Stomach (tissue), 9 donors: Measurements from ENCODE around the gene CD300A. TPM values are rescaled to one million over a fixed set of nuclear protein-coding genes. Genes with fewer than 3 reads are reported as not detected.

Experiments
- DNase-seq, 2 donors: peaks; one replicate each; pipeline versions ENCODE4 v3.0.0 to v3.0.0-alpha.2; 2013 to 2019
- H3K27ac ChIP-seq, 5 donors: fragments of 200-600 bp in 4 of 5; sonication (generic) in 4 of 5; one replicate each; pipeline ENCODE4 v1.5.1; 2013 to 2019; ENCODE audit warnings: mild to moderate bottlenecking in 1 of 5, moderate library complexity in 1 of 5
- H3K27me3 ChIP-seq, 3 donors: fragments of 200-600 bp; sonication (generic); one replicate each; pipeline ENCODE4 v1.5.1; 2017 to 2019; ENCODE audit warnings: mixed run types in 1 of 3
- H3K36me3 ChIP-seq, 4 donors: fragments of 200-600 bp; sonication (generic); 1 replicate in 3 of 4; 2 replicates in 1 of 4; pipeline ENCODE4 v1.5.1; 2016 to 2019
- H3K4me1 ChIP-seq, 4 donors: fragments of 200-600 bp; sonication (generic); one replicate each; pipeline ENCODE4 v1.5.1; 2016 to 2019
- H3K4me3 ChIP-seq, 4 donors: fragments of 200-600 bp; sonication (generic) in 3 of 4; one replicate each; pipeline ENCODE4 v1.5.1; 2016 to 2019; ENCODE audit warnings: mild to moderate bottlenecking in 1 of 4
- H3K9me3 ChIP-seq, 4 donors: fragments of 200-600 bp; sonication (generic); one replicate each; pipeline ENCODE4 v1.5.1; 2016 to 2019
- CTCF ChIP-seq, 7 experiments: fragments of 450-650 bp in 4 of 7; fragments of 200-600 bp in 3 of 7; sonication (generic) in 3 of 7; IDR thresholded peaks; one replicate each; pipeline ENCODE4 v1.5.1; 2016 to 2019; ENCODE audit warnings: antibody characterized with exemption in 7 of 7, control low read depth in 2 of 7, mild to moderate bottlenecking in 1 of 7
- EP300 ChIP-seq: sonication (generic); formaldehyde crosslinking; IDR thresholded peaks from one replicate; pipeline ENCODE4 v1.6.1; 2017; ENCODE audit warnings: antibody characterized with exemption
- POLR2A ChIP-seq, 4 donors: fragments of 450-650 bp; IDR thresholded peaks; one replicate each; pipeline ENCODE4 v1.6.1; 2016; ENCODE audit warnings: antibody characterized with exemption in 4 of 4, control low read depth in 2 of 4, mild to moderate bottlenecking in 1 of 4, moderate library complexity in 1 of 4
- POLR2AphosphoS5 ChIP-seq, 3 donors: sonication (generic); formaldehyde crosslinking; IDR thresholded peaks; one replicate each; pipeline ENCODE4 v1.6.1; 2016; ENCODE audit warnings: antibody characterized with exemption in 3 of 3
- WGBS, 5 donors: extraction: QIAGEN DNeasy Blood & Tissue Kit in 3 of 5; methylation state at CpG; one replicate each; pipeline versions ENCODE4 v1.1.5 to v1.1.7; 2013 to 2018; 5-methylcytosine and 5-hydroxymethylcytosine counted together
- intact Hi-C: fragments of 100-400 bp; cut with DNase I; formaldehyde crosslinking; loops from one replicate; pipeline ENCODE4 v1.15.1; 2023; ENCODE audit warnings: low total_unique reads
- polyA plus RNA-seq, 3 donors: library from polyadenylated mRNA; stranded (reverse); fragments of 200-250 nt; gene quantifications; one replicate each; pipeline ENCODE4 v1.2.3, GENCODE V29; 2013
- total RNA-seq, 5 donors: library from RNA; depleted of rRNA; stranded (reverse); fragments of >200 nt; gene quantifications; one replicate each; pipeline versions ENCODE4 v1.1.0 to v1.2.3, GENCODE V29; 2014 to 2016
- donor health status: healthy with polysubstance abuse.
- donor health status: Bipolar disorder and iron deficiency.
- donor health status: healthy.

Gene CD300A
- total and polyA plus RNA-seq, 8 donors, result 1.8 to 8.0 (median 3.9) TPM; not detected in 2

- 69 to 85% (median 78%) methylated on average over 8 to 9 of the region's 9 CpGs for WGBS, 5 donors
- TF ChIP-seq POLR2AphosphoS5 (IDR thresholded peaks at IDR 0.05), result no peak
- TF ChIP-seq CTCF (IDR thresholded peaks at IDR 0.05), result no peak
- no peak for TF ChIP-seq POLR2A (IDR thresholded peaks at IDR 0.05)
- TF ChIP-seq EP300, result no peak
- no peaks in the 10 kb centered on the region for H3K36me3 ChIP-seq
- intact Hi-C loops, result no loop called here
- peaks cover 0 to 14% (median 9%) of the 10 kb centered on the region in 4 donors for H3K9me3 ChIP-seq
- H3K4me1 ChIP-seq, result no peaks in the 10 kb centered on the region
- DNase-seq, result peak in 1 of 2 donors; percentile 25
- H3K27me3 ChIP-seq, result peaks cover 0 to 3% (median 0%) of the 10 kb centered on the region in 3 donors
- H3K4me3 ChIP-seq, result no peak overlapping the region
- peak overlapping the region in 4 of 5 donors; percentile 46 to 77 (median 58) for H3K27ac ChIP-seq
These were observed 55.3 kb downstream of the CD300A start for GRCh38 chr17:74521701-74522201.

- 72 to 80% (median 79%) methylated on average over 10 of the region's 10 CpGs for WGBS, 5 donors
- no peaks in the 10 kb centered on the region for H3K36me3 ChIP-seq
- H3K27ac ChIP-seq, result peak overlapping the region in 2 of 5 donors; percentile 62 to 77
- H3K27me3 ChIP-seq, result peaks cover 0 to 3% (median 0%) of the 10 kb centered on the region in 3 donors
- H3K9me3 ChIP-seq, result peaks cover 0 to 14% (median 9%) of the 10 kb centered on the region in 4 donors
- H3K4me3 ChIP-seq, result no peak overlapping the region
- TF ChIP-seq POLR2AphosphoS5 (IDR thresholded peaks at IDR 0.05) (no peak), CTCF (IDR thresholded peaks at IDR 0.05) (no peak), POLR2A (IDR thresholded peaks at IDR 0.05) (no peak), EP300 (no peak)
- no peaks in the 10 kb centered on the region for H3K4me1 ChIP-seq
- intact Hi-C loops, result no loop called here
- DNase-seq, result peak; percentile 0 to 22
These were observed 56.1 kb downstream of the CD300A start for GRCh38 chr17:74522381-74523105.

- Histone ChIP-seq H3K4me3 (no peak overlapping the region), H3K9me3 (peaks cover 0 to 14% (median 9%) of the 10 kb centered on the region in 4 donors), H3K27ac (no peak overlapping the region), H3K4me1 (no peaks in the 10 kb centered on the region), H3K36me3 (no peaks in the 10 kb centered on the region), H3K27me3 (peaks cover 0 to 3% (median 0%) of the 10 kb centered on the region in 3 donors)
- WGBS, 5 donors, result 67 to 93% (median 91%) methylated on average over 3 of the region's 3 CpGs
- no peak for DNase-seq
- TF ChIP-seq EP300, result no peak
- no peak for TF ChIP-seq POLR2A (IDR thresholded peaks at IDR 0.05)
- TF ChIP-seq CTCF (IDR thresholded peaks at IDR 0.05), result no peak
- no peak for TF ChIP-seq POLR2AphosphoS5 (IDR thresholded peaks at IDR 0.05)
- intact Hi-C loops, result no loop called here
These were observed 56.9 kb downstream of the CD300A start for GRCh38 chr17:74523308-74523707.

- no peaks in the 10 kb centered on the region for H3K36me3 ChIP-seq
- H3K9me3 ChIP-seq, result peaks cover 0 to 14% (median 9%) of the 10 kb centered on the region in 4 donors
- intact Hi-C loops, result no loop called here
- H3K27me3 ChIP-seq, result peaks cover 0 to 8% (median 0%) of the 10 kb centered on the region in 3 donors
- 76 to 84% (median 80%) methylated on average over 11 of the region's 11 CpGs for WGBS, 5 donors
- peak; percentile 0 to 13 for DNase-seq
- no peak overlapping the region for H3K27ac ChIP-seq
- no peak for TF ChIP-seq POLR2AphosphoS5 (IDR thresholded peaks at IDR 0.05)
- TF ChIP-seq POLR2A (IDR thresholded peaks at IDR 0.05), result no peak
- TF ChIP-seq CTCF (IDR thresholded peaks at IDR 0.05), result no peak
- TF ChIP-seq EP300, result no peak
- H3K4me1 ChIP-seq, result no peaks in the 10 kb centered on the region
- no peak overlapping the region for H3K4me3 ChIP-seq
These were observed 58.4 kb downstream of the CD300A start for GRCh38 chr17:74524653-74525464.
